Karpas-422 (cell line): Measurements from ENCODE around the gene PCSK7. TPM values are rescaled to one million over a fixed set of nuclear protein-coding genes. Genes with fewer than 3 reads are reported as not detected.
"Not testable (repeated sequence)": the region's sequence is repeated elsewhere in the genome, so short reads cannot be mapped to it uniquely, and the experiment has no call there.

Experiments used
- DNase-seq: peaks from one replicate; pipeline ENCODE4 v3.0.0-alpha.2; 2015
- H2AFZ ChIP-seq: fragments of 200-600 bp; sonication (generic); 2 replicates; pipeline ENCODE4 v1.6.1; 2014; ENCODE audit warnings: antibody characterized with exemption, low read length, mixed read lengths
- H3K27ac ChIP-seq: fragments of 200-600 bp; sonication (generic); 2 replicates; pipeline ENCODE4 v1.5.1; 2014; ENCODE audit warnings: mild to moderate bottlenecking, low read length, moderate library complexity
- H3K27me3 ChIP-seq: fragments of 200-600 bp; sonication (generic); 2 replicates; pipeline ENCODE4 v1.6.1; 2014; ENCODE audit warnings: low read length, mixed read lengths
- H3K36me3 ChIP-seq: fragments of 200-600 bp; sonication (generic); 2 replicates; pipeline ENCODE4 v1.6.1; 2014; ENCODE audit warnings: low read length, mixed read lengths; ENCODE audit not compliant: insufficient read depth
- H3K4me1 ChIP-seq: fragments of 200-600 bp; sonication (generic); 2 replicates; pipeline ENCODE4 v1.6.1; 2014; ENCODE audit warnings: mild to moderate bottlenecking, low read length, mixed read lengths
- H3K4me2 ChIP-seq: fragments of 200-600 bp; sonication (generic); 2 replicates; pipeline ENCODE4 v1.6.1; 2014; ENCODE audit warnings: low read length, low read depth, mild to moderate bottlenecking; ENCODE audit not compliant: poor library complexity, severe bottlenecking
- H3K4me3 ChIP-seq: fragments of 200-600 bp; sonication (generic); 2 replicates; pipeline ENCODE4 v1.5.1; 2014; ENCODE audit warnings: mild to moderate bottlenecking, antibody characterized with exemption, low read length, mixed read lengths
- H3K79me2 ChIP-seq: fragments of 200-600 bp; sonication (generic); 2 replicates; pipeline ENCODE4 v1.6.1; 2014; ENCODE audit warnings: mild to moderate bottlenecking, low read length, mixed read lengths
- H3K9ac ChIP-seq: fragments of 200-600 bp; sonication (generic); 2 replicates; pipeline ENCODE4 v1.6.0; 2014; ENCODE audit warnings: low read length
- H3K9me2 ChIP-seq: fragments of 200-600 bp; sonication (generic), shearing (Covaris generic); replicated peaks from 2 replicates; pipeline ENCODE4 v1.6.0; 2014; ENCODE audit warnings: mild to moderate bottlenecking, low read length, moderate library complexity; ENCODE audit not compliant: insufficient read depth
- H3K9me3 ChIP-seq: fragments of 300-700, 200-600 bp; sonication (generic); 2 replicates; pipeline ENCODE4 v1.6.1; 2014; ENCODE audit warnings: low read length, mixed read lengths
- H4K20me1 ChIP-seq: fragments of 200-600 bp; sonication (generic); 2 replicates; pipeline ENCODE4 v1.6.1; 2014; ENCODE audit warnings: mild to moderate bottlenecking, antibody characterized with exemption, low read length, low read depth; ENCODE audit not compliant: insufficient read depth
- total RNA-seq: library from RNA; depleted of rRNA; stranded (reverse); fragments of >200 nt; shearing (Covaris generic); gene quantifications from 2 replicates; pipeline ENCODE4 v1.2.3, GENCODE V29; 2014; ENCODE audit warnings: low replicate concordance

PCSK7 gene
- total RNA-seq, 1 experiment from 2014 or later, result 14.3 TPM

DNA sequence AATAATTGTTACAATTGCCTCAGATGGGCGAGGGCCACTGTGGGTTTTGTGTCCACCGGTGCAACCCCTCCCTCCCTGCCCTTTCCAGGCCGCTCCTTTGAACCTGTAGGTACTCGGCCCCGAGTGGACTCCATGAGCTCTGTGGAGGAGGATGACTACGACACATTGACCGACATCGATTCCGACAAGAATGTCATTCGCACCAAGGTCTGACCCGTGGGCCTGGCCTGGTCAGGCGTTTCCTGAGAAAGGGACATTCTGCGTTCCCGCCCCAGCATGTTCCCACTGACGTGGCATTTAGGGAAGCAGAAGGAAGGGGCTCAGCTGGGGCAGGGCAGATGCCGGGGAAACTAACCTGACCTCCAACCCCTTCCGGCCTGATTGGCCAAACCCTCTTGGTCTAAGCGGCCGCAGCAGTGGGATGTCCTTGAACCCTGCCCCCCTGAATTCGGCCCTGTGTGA is 43.2 kb downstream of the PCSK7 start:
- H2AFZ ChIP-seq, result no peak overlapping the region
- no peak overlapping the region for H3K4me3 ChIP-seq
- H4K20me1 ChIP-seq, result no peaks in the 10 kb centered on the region
- no peaks in the 10 kb centered on the region for H3K9me3 ChIP-seq
- H3K9ac ChIP-seq, result no peak overlapping the region
- H3K27ac ChIP-seq, result no peak overlapping the region
- no peak overlapping the region for H3K4me2 ChIP-seq
- H3K79me2 ChIP-seq, result no peaks in the 10 kb centered on the region
- no peaks in the 10 kb centered on the region for H3K36me3 ChIP-seq
- H3K9me2 ChIP-seq, result no peaks in the 10 kb centered on the region
- H3K27me3 ChIP-seq, result no peaks in the 10 kb centered on the region
- no peak for DNase-seq
- H3K4me1 ChIP-seq, result peaks cover 32% of the 10 kb centered on the region

DNA sequence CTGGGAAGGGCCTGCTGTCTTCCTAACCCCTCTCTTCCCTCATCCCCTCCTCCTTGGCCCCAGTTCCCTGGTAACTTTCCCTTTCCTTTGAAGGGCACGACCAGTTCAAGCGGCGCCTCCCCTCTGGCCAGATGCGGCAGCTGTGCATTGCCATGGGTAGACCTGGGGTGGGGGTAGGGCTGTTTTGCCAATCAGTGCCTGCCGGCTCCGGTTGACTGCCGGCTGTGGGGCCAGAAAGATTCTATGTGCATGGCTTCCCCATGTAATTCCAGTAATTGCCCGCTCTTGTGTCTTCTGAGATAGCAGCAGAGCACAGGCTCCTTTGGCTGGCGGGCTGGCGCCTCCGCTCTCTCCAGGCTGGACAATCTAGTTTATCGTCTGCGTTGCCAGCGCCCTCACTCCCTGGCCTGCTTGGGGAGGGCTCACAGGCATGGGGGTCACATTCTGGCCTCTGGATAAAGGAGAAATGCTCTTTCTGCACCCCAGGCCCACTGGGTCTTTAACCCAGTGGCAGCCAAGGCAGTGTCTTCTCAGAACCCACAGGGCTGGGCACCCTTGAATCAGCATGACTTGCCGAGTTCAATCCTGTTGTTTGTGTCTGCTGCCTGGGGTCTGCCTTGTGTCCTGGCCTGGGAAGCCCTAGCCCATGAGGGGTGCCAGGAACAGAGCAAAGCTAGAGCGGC is 43.9 kb downstream of the PCSK7 start:
- H3K9me2 ChIP-seq, result no peaks in the 10 kb centered on the region
- no peak overlapping the region for H3K4me2 ChIP-seq
- H3K36me3 ChIP-seq, result no peaks in the 10 kb centered on the region
- DNase-seq, result no peak
- H4K20me1 ChIP-seq, result no peaks in the 10 kb centered on the region
- no peaks in the 10 kb centered on the region for H3K79me2 ChIP-seq
- no peak overlapping the region for H2AFZ ChIP-seq
- H3K4me3 ChIP-seq, result no peak overlapping the region
- H3K9ac ChIP-seq, result no peak overlapping the region
- H3K27ac ChIP-seq, result no peak overlapping the region
- H3K4me1 ChIP-seq, result peaks cover 32% of the 10 kb centered on the region
- H3K27me3 ChIP-seq, result no peaks in the 10 kb centered on the region
- no peaks in the 10 kb centered on the region for H3K9me3 ChIP-seq

DNA sequence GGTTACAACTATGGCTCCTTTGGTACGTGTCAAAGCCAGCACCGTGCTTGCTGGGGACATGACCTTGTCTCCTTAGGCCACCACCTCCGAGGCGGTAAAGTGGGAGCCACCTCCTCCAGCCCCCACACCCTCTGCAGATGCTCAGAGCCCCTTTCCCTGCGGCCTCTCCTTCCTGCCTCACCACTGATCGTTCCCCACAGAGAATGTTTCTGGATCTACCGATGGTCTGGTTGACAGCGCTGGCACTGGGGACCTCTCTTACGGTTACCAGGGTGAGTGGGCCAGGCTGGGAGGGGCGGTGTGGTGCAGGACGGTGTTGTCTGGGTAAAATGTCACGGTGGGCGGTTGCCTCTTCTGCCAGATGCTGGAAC is 44.5 kb downstream of the PCSK7 start:
- H3K4me1 ChIP-seq, result peaks cover 32% of the 10 kb centered on the region
- no peak overlapping the region for H3K4me2 ChIP-seq
- no peaks in the 10 kb centered on the region for H3K79me2 ChIP-seq
- H2AFZ ChIP-seq, result no peak overlapping the region
- no peaks in the 10 kb centered on the region for H3K9me2 ChIP-seq
- no peaks in the 10 kb centered on the region for H3K27me3 ChIP-seq
- DNase-seq, result no peak
- H3K9me3 ChIP-seq, result no peaks in the 10 kb centered on the region
- H4K20me1 ChIP-seq, result no peaks in the 10 kb centered on the region
- no peaks in the 10 kb centered on the region for H3K36me3 ChIP-seq
- no peak overlapping the region for H3K4me3 ChIP-seq
- no peak overlapping the region for H3K27ac ChIP-seq
- H3K9ac ChIP-seq, result no peak overlapping the region

DNA sequence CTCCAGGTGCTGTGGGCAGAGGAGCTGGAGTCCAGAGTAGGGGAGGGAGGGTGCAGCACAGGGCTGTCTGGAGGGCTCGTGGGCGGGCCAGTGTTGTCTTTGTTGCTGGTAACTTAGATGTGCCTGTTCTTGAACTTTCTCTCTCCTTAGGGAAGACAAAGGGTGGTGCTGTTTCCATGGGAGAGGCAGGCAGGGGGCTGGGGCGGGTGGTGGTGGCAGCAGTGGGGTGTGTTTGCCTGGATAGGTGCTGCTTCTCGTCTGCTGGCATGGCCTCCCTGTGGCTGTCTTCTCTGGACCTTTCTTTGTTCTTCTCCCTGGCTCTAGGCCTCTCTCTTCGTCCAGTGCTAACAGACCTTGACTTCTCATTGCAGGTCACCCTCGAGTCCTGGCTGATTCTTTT is 44.9 kb downstream of the PCSK7 start:
- Histone ChIP-seq H3K9me2 (no peaks in the 10 kb centered on the region), H3K79me2 (no peaks in the 10 kb centered on the region), H3K27ac (no peak overlapping the region), H2AFZ (no peak overlapping the region), H3K4me2 (no peak overlapping the region), H3K36me3 (no peaks in the 10 kb centered on the region), H4K20me1 (no peaks in the 10 kb centered on the region), H3K27me3 (no peaks in the 10 kb centered on the region), H3K9ac (no peak overlapping the region), H3K9me3 (no peaks in the 10 kb centered on the region), H3K4me1 (peaks cover 32% of the 10 kb centered on the region), H3K4me3 (no peak overlapping the region)
- DNase-seq, result no peak

DNA sequence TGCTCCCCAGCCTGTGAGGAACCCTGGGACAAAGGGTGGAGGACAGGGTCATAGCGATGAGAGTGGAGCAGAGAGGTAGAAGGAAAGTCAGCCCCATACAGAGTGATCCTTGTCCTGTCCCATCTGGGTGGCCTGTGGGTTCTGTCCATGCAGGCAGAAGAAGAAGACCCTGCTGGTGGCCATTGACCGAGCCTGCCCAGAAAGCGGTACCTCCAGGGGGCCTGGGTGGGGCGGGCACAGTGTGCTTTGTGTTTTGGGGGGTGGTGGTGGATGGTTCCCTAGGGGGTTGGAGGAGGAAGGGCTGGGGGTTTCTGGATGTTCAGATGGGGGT is 45.5 kb downstream of the PCSK7 start:
- peak overlapping the region; percentile 28; the same call in 1 of the 2 replicates for H3K9ac ChIP-seq
- peaks cover 32% of the 10 kb centered on the region for H3K4me1 ChIP-seq
- H3K9me3 ChIP-seq, result no peaks in the 10 kb centered on the region
- no peak for DNase-seq
- H3K27me3 ChIP-seq, result no peaks in the 10 kb centered on the region
- no peak overlapping the region for H3K4me2 ChIP-seq
- no peaks in the 10 kb centered on the region for H3K36me3 ChIP-seq
- peak overlapping the region; percentile 80 for H3K27ac ChIP-seq
- no peaks in the 10 kb centered on the region for H3K79me2 ChIP-seq
- H2AFZ ChIP-seq, result no peak overlapping the region
- no peak overlapping the region for H3K4me3 ChIP-seq
- H4K20me1 ChIP-seq, result no peaks in the 10 kb centered on the region
- no peaks in the 10 kb centered on the region for H3K9me2 ChIP-seq

DNA sequence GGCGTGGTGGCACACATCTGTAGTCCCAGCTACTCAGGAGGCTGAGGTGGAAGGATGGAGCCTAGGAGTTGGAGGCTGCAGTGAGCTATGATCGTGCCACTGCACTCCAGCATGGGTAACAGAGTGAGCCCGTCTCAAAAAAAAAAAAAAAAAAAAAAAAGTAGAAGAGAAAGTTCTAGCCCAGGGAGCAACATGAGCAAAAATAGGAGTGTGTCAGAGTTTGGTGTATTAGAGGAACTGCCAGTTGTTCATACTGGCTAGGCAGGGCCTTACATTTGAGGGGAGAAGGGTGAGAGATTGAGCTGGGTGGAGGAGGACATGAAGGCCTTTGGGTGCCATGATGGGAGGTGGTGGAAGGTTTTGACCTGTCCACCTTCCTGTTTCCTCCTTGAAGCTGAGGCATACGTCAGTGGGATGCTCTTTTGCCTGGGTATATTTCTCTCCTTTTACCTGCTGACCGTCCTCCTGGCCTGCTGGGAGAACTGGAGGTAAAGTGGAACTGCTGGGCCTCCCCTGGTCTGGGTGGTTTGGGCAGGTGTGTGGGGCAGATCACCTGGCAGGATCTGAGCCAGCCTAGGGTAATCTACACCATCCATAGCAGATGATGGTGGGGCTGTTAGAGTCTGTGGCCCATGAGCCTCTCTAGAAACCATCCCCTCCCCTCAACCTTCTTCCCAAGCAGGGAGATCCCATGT is 46.0 kb downstream of the PCSK7 start:
- H3K36me3 ChIP-seq, result no peaks in the 10 kb centered on the region
- peak overlapping the region; percentile 80 for H3K27ac ChIP-seq
- no peaks in the 10 kb centered on the region for H4K20me1 ChIP-seq
- H3K79me2 ChIP-seq, result no peaks in the 10 kb centered on the region
- H3K4me2 ChIP-seq, result no peak overlapping the region
- no peaks in the 10 kb centered on the region for H3K27me3 ChIP-seq
- H2AFZ ChIP-seq, result no peak overlapping the region
- H3K9me3 ChIP-seq, result no peaks in the 10 kb centered on the region
- H3K9ac ChIP-seq, result peak overlapping the region; percentile 28
- H3K4me3 ChIP-seq, result no peak overlapping the region
- H3K4me1 ChIP-seq, result peaks cover 35% of the 10 kb centered on the region
- H3K9me2 ChIP-seq, result no peaks in the 10 kb centered on the region
- DNase-seq, result peak; percentile 74

DNA sequence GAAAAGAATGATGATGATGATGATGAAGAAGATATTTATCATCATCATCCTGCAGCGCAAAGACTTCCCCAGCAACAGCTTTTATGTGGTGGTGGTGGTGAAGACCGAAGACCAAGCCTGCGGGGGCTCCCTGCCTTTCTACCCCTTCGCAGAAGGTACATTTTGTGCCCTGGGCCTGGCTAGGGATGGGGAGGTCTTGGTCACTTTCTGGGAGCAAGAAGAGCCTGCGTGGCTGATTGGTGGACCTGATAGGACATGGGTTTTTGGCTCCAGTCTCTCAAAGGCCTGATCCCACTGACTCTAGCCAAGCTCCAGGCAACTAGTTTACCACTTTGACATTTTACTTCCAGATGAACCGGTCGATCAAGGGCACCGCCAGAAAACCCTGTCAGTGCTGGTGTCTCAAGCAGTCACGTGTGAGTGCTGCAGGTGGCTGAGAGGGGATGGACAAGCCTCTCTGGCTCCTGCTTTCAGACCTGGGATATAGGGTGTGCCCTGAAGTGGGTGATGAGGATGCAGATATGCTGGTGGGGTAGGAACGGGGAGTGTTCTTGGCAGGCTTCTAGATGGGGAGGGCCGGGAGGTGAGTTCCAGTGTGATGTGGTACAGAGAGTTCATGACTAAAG is 48.0 kb downstream of the PCSK7 start:
- DNase-seq, result no peak

DNA sequence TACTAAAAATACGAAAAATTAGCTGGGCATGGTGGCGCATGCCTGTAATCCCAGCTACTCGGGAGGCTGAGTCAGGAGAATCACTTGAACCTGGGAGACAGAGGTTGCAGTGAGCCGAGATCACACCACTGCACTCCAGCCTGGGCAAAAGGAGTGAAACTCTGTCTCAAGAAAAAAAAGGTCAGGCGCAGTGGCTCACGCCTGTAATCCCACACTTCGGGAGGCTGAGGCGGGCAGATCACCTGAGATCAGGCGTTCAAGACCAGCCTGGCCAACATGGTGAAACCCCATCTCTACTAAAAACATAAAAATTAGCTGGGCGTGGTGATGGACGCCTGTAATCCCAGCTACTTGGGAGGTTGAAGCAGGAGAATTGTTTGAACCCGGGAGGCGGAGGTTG is 48.7 kb downstream of the PCSK7 start:
- H3K9ac ChIP-seq, H3K79me2 ChIP-seq, H2AFZ ChIP-seq, H3K36me3 ChIP-seq, H3K27ac ChIP-seq, H3K9me2 ChIP-seq, DNase-seq, H3K27me3 ChIP-seq, H3K9me3 ChIP-seq, H3K4me3 ChIP-seq, H3K4me2 ChIP-seq, H4K20me1 ChIP-seq: not testable (repeated sequence)
- peaks cover 33% of the 10 kb centered on the region for H3K4me1 ChIP-seq

More for the DNA sequence above, 48.0 kb downstream of the PCSK7 start:
- Histone ChIP-seq H3K27me3 (no peaks in the 10 kb centered on the region), H3K4me2 (no peak overlapping the region), H3K4me1 (peaks cover 32% of the 10 kb centered on the region), H2AFZ (no peak overlapping the region), H3K36me3 (no peaks in the 10 kb centered on the region), H3K9ac (no peak overlapping the region), H3K27ac (no peak overlapping the region), H3K4me3 (no peak overlapping the region), H3K79me2 (0 out of 2 replicates have a peak, but pooled peaks cover 3% of the 10 kb centered on the region), H3K9me2 (no peaks in the 10 kb centered on the region), H4K20me1 (no peaks in the 10 kb centered on the region), H3K9me3 (no peaks in the 10 kb centered on the region)
